ENCODE measurements around the gene DDX1. TPM values are rescaled to one million over a fixed set of nuclear protein-coding genes. Genes with fewer than 3 reads are reported as not detected.

Gene DDX1
- total RNA-seq, 4 donors from 2014 or later, result 58.3 to 90.5 (median 60.8) TPM

DNA sequence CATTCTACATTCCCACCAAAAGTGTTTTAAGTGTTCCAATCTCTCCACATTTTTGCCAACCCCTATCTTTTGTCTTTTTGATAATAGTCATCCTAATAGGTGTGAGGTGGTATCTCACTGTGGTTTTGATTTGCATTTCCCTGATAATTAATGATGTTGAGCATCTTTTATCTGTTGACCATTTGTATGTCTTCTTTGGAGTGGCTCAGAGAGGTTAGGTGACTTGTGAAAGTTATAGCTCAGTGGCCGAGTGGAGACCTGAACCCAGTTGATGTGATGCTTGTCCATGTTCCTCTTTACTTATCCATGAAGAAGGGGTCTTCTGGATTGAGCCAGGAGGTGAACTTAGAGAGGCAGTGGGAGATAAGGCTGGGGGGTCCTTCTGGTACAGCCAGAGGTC is 78.8 kb downstream of the DDX1 start:
- no peak overlapping the region for H3K27ac ChIP-seq (replicated peaks in 1 of 4)
- WGBS, result 71% methylated on average over 1 of the region's 1 CpG
- intact Hi-C loops (cut with DNase I), result no loop called here
- H3K4me3 ChIP-seq, result no peak overlapping the region
- H3K27me3 ChIP-seq, result peaks cover 0 to 4% (median 0%) of the 10 kb centered on the region in 4 donors
- DNase-seq (ENCODE audit: extremely low spot score), result no peak
- H3K9me3 ChIP-seq, result no peaks in the 10 kb centered on the region
- H3K4me1 ChIP-seq, result peaks cover 4 to 8% (median 5%) of the 10 kb centered on the region in 4 donors
- no peak for TF ChIP-seq POLR2AphosphoS5 (IDR thresholded peaks at IDR 0.05)
- no peak for TF ChIP-seq POLR2A (IDR thresholded peaks at IDR 0.05; ENCODE audit: low read depth)
- TF ChIP-seq CTCF (IDR thresholded peaks at IDR 0.05), result no peak
- TF ChIP-seq EP300 (IDR thresholded peaks at IDR 0.05), result no peak
- H3K36me3 ChIP-seq, result no peaks in the 10 kb centered on the region

DNA sequence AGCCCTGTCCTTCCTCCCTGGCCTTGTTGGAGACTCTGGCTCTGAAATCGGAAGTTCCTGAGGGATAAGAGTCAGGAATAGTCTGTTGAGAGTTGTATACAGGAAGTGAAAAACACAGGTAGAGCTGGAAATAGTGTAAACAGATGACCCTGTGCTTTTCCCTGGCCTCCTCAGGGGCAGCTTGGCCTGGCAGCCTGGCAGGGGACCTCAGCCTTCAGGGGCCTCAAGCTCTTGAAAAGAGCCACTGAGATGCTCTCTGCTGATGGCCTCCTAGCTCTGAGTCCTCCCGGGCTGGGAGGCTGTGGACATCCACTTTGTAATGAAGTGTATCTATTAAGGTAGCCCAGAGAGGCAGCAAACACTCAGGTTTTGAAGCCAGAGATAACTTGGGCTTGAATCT is 79.3 kb downstream of the DDX1 start:
- no peaks in the 10 kb centered on the region for H3K36me3 ChIP-seq

GRCh38 chr2:15671409-15671808 is 79.7 kb downstream of the DDX1 start:
- no peak overlapping the region for H3K27ac ChIP-seq (replicated peaks in 1 of 4)
- H3K4me3 ChIP-seq, result no peak overlapping the region
- intact Hi-C loops (cut with DNase I), result no loop called here
- DNase-seq (ENCODE audit: extremely low spot score), result no peak
- H3K27me3 ChIP-seq, result no peaks in the 10 kb centered on the region
- no peaks in the 10 kb centered on the region for H3K36me3 ChIP-seq
- H3K9me3 ChIP-seq, result no peaks in the 10 kb centered on the region
- peaks cover 4 to 8% (median 5%) of the 10 kb centered on the region in 4 donors for H3K4me1 ChIP-seq
- TF ChIP-seq EP300 (IDR thresholded peaks at IDR 0.05), result no peak
- TF ChIP-seq POLR2AphosphoS5 (IDR thresholded peaks at IDR 0.05), result no peak
- no peak for TF ChIP-seq CTCF (IDR thresholded peaks at IDR 0.05)
- no peak for TF ChIP-seq POLR2A (IDR thresholded peaks at IDR 0.05; ENCODE audit: low read depth)

More for the DNA sequence above, 79.3 kb downstream of the DDX1 start:
- intact Hi-C loops (cut with DNase I), result no loop called here
- DNase-seq (ENCODE audit: extremely low spot score), result no peak
- H3K4me1 ChIP-seq, result peaks cover 4 to 8% (median 5%) of the 10 kb centered on the region in 4 donors
- 83% methylated on average over 2 of the region's 2 CpGs for WGBS
- H3K9me3 ChIP-seq, result no peaks in the 10 kb centered on the region
- no peak overlapping the region for H3K4me3 ChIP-seq
- peaks cover 0 to 4% (median 0%) of the 10 kb centered on the region in 4 donors for H3K27me3 ChIP-seq
- H3K27ac ChIP-seq (replicated peaks in 1 of 4), result no peak overlapping the region
- TF ChIP-seq CTCF (IDR thresholded peaks at IDR 0.05) (no peak), EP300 (IDR thresholded peaks at IDR 0.05) (no peak), POLR2A (IDR thresholded peaks at IDR 0.05; ENCODE audit: low read depth) (no peak), POLR2AphosphoS5 (IDR thresholded peaks at IDR 0.05) (no peak)

- Histone ChIP-seq H3K27me3 (no peaks in the 10 kb centered on the region), H3K36me3 (no peaks in the 10 kb centered on the region), H3K4me1 (peaks cover 4 to 8% (median 5%) of the 10 kb centered on the region in 4 donors), H3K4me3 (no peak overlapping the region), H3K27ac (replicated peaks in 1 of 4) (no peak overlapping the region), H3K9me3 (no peaks in the 10 kb centered on the region)
- 86% methylated on average over 9 of the region's 9 CpGs for WGBS
- intact Hi-C loops (cut with DNase I), result no loop called here
- no peak for DNase-seq (ENCODE audit: extremely low spot score)
- no peak for TF ChIP-seq POLR2A (IDR thresholded peaks at IDR 0.05; ENCODE audit: low read depth)
- TF ChIP-seq CTCF (IDR thresholded peaks at IDR 0.05), result no peak
- TF ChIP-seq POLR2AphosphoS5 (IDR thresholded peaks at IDR 0.05), result no peak
Observed at GRCh38 chr2:15671842-15672815, 80.5 kb downstream of the DDX1 start.

Measured in esophagus muscularis mucosa (tissue), 4 donors.